ENCODE data around the gene NDUFS3. TPM values are rescaled to one million over a fixed set of nuclear protein-coding genes. Genes with fewer than 3 reads are reported as not detected.
"Not testable (repeated sequence)": the region's sequence is repeated elsewhere in the genome, so short reads cannot be mapped to it uniquely, and the experiment has no call there.

NDUFS3 gene
- 10 to 100 TPM; 69.6 to 77.7 TPM for total RNA-seq

- DNase-seq (ENCODE audit: low spot score) = peak; percentile 90
- Histone ChIP-seq H3K4me1 (replicated peaks) (peaks cover 18% of the 10 kb centered on the region), H3K27me3 (replicated peaks; ENCODE audit: insufficient read depth) (no peaks in the 10 kb centered on the region), H3K4me3 (peak within 1 kb of the TSS; percentile 96), H3K36me3 (peaks cover 5 to 19% of the 10 kb centered on the region in 2 donors), H3K9me3 (no peaks in the 10 kb centered on the region), H3K27ac (peak within 1 kb of the TSS; percentile 94 to 96)
- TF ChIP-seq POLR2AphosphoS5 (IDR thresholded peaks at IDR 0.05) = peak; percentile 96
- no peak for TF ChIP-seq CTCF (IDR thresholded peaks at IDR 0.05)
- TF ChIP-seq POLR2A (IDR thresholded peaks at IDR 0.05) = peak; percentile 40
- intact Hi-C loops (cut with DNase I) = no loop called here
- under 1% methylated on average over 58 of the region's 72 CpGs for WGBS
These were observed at the start of gene NDUFS3, which contains the start of gene KBTBD4 for GRCh38 chr11:47578524-47579494. Gene NDUFS3, plus strand, starts transcription at chr11:47579074. Its CDS starts 18 bp downstream, at chr11:47579092. Gene KBTBD4, minus strand, starts transcription at chr11:47578970. Its CDS starts 19 bp downstream, at chr11:47578951.

- intact Hi-C loops (cut with DNase I) = no loop called here
- no peak overlapping the region for H3K4me3 ChIP-seq
- H3K9me3 ChIP-seq = no peaks in the 10 kb centered on the region
- no peak overlapping the region for H3K27ac ChIP-seq
- TF ChIP-seq CTCF (IDR thresholded peaks at IDR 0.05) = no peak
- no peak for TF ChIP-seq POLR2AphosphoS5 (IDR thresholded peaks at IDR 0.05)
- TF ChIP-seq POLR2A (IDR thresholded peaks at IDR 0.05) = no peak
- no peak for DNase-seq (ENCODE audit: low spot score)
- 89% methylated on average over 4 of the region's 4 CpGs for WGBS
- no peaks in the 10 kb centered on the region for H3K36me3 ChIP-seq
- H3K4me1 ChIP-seq (replicated peaks) = no peaks in the 10 kb centered on the region
- H3K27me3 ChIP-seq (replicated peaks; ENCODE audit: insufficient read depth) = no peaks in the 10 kb centered on the region
These were observed 48.9 kb upstream of the NDUFS3 start for GRCh38 chr11:47529951-47530350.

GRCh38 chr11:47530721-47531120 lies 48.2 kb upstream of the NDUFS3 start:
- H3K4me3 ChIP-seq; H3K27me3 ChIP-seq (replicated peaks; ENCODE audit: insufficient read depth); H3K36me3 ChIP-seq; H3K4me1 ChIP-seq (replicated peaks); DNase-seq (ENCODE audit: low spot score); H3K9me3 ChIP-seq; H3K27ac ChIP-seq; intact Hi-C loops (cut with DNase I): not testable (repeated sequence)
- 92% methylated on average over 9 of the region's 9 CpGs for WGBS

- Histone ChIP-seq H3K36me3 (no peaks in the 10 kb centered on the region), H3K9me3 (no peaks in the 10 kb centered on the region), H3K27me3 (replicated peaks; ENCODE audit: insufficient read depth) (no peaks in the 10 kb centered on the region), H3K4me1 (replicated peaks) (no peaks in the 10 kb centered on the region), H3K27ac (no peak overlapping the region), H3K4me3 (no peak overlapping the region)
- DNase-seq (ENCODE audit: low spot score) = no peak
- intact Hi-C loops (cut with DNase I) = no loop called here
- WGBS = 79% methylated on average over 3 of the region's 3 CpGs
- TF ChIP-seq CTCF (IDR thresholded peaks at IDR 0.05) = no peak
- no peak for TF ChIP-seq POLR2AphosphoS5 (IDR thresholded peaks at IDR 0.05)
- no peak for TF ChIP-seq POLR2A (IDR thresholded peaks at IDR 0.05)
These were observed 47.2 kb upstream of the NDUFS3 start for GRCh38 chr11:47531666-47532065.

GRCh38 chr11:47532597-47533213 lies 46.2 kb upstream of the NDUFS3 start:
- DNase-seq (ENCODE audit: low spot score) = no peak
- no peaks in the 10 kb centered on the region for H3K27me3 ChIP-seq (replicated peaks; ENCODE audit: insufficient read depth)
- no peak overlapping the region for H3K4me3 ChIP-seq
- no peak overlapping the region for H3K27ac ChIP-seq
- intact Hi-C loops (cut with DNase I) = no loop called here
- no peaks in the 10 kb centered on the region for H3K36me3 ChIP-seq
- 68% methylated on average over 2 of the region's 2 CpGs for WGBS
- no peak for TF ChIP-seq POLR2AphosphoS5 (IDR thresholded peaks at IDR 0.05)
- no peak for TF ChIP-seq CTCF (IDR thresholded peaks at IDR 0.05)
- no peak for TF ChIP-seq POLR2A (IDR thresholded peaks at IDR 0.05)
- no peaks in the 10 kb centered on the region for H3K9me3 ChIP-seq
- H3K4me1 ChIP-seq (replicated peaks) = no peaks in the 10 kb centered on the region
